ENCODE data around the gene DDX19B. TPM values are rescaled to one million over a fixed set of nuclear protein-coding genes. Genes with fewer than 3 reads are reported as not detected.
A peak's percentile ranks its signal among the peaks of the same experiment; 100 is the strongest.

Gene DDX19B
- total and polyA plus RNA-seq, 2 donors (not counting 1 experiment from before 2014, with no cell fraction given) = 33.0 to 35.8 TPM

GRCh38 chr16:70372921-70373728 lies 74.1 kb downstream of the DDX19B start:
- WGBS (ENCODE audit: insufficient coverage) = 96% methylated on average over 9 of the region's 22 CpGs
- intact Hi-C loops (cut with micrococcal nuclease) = no loop called here
- H3K4me3 Mint-ChIP-seq = no peak overlapping the region
- DNase-seq (no peak), ATAC-seq (ENCODE audit: low read depth) (no peak)
- no peak overlapping the region for H3K27ac ChIP-seq (ENCODE audit: low read length in 2 of 2)
- H3K4me2 ChIP-seq (replicated peaks; ENCODE audit: low read depth, low read length, poor library complexity, severe bottlenecking) = no peak overlapping the region
- H2AFZ ChIP-seq (ENCODE audit: insufficient read depth, low read depth, low read length, poor library complexity, severe bottlenecking) = no peak overlapping the region
- H4K20me1 ChIP-seq (ENCODE audit: control insufficient read depth, insufficient read depth, low read length, poor library complexity, severe bottlenecking) = no peaks in the 10 kb centered on the region
- TF ChIP-seq, protein P1, sequence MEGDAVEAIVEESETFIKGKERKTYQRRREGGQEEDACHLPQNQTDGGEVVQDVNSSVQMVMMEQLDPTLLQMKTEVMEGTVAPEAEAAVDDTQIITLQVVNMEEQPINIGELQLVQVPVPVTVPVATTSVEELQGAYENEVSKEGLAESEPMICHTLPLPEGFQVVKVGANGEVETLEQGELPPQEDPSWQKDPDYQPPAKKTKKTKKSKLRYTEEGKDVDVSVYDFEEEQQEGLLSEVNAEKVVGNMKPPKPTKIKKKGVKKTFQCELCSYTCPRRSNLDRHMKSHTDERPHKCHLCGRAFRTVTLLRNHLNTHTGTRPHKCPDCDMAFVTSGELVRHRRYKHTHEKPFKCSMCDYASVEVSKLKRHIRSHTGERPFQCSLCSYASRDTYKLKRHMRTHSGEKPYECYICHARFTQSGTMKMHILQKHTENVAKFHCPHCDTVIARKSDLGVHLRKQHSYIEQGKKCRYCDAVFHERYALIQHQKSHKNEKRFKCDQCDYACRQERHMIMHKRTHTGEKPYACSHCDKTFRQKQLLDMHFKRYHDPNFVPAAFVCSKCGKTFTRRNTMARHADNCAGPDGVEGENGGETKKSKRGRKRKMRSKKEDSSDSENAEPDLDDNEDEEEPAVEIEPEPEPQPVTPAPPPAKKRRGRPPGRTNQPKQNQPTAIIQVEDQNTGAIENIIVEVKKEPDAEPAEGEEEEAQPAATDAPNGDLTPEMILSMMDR (IDR thresholded peaks at IDR 0.05) = no peak
- TF ChIP-seq EZH2 (IDR thresholded peaks at IDR 0.05; ENCODE audit: borderline replicate concordance, insufficient read depth, low read depth, low read length, poor library complexity, severe bottlenecking) = no peak
- H3K4me1 Mint-ChIP-seq = no peaks in the 10 kb centered on the region
- no peaks in the 10 kb centered on the region for H3K27me3 Mint-ChIP-seq
- POLR2A ChIA-PET = interaction anchor here (0.9 kb wide), 1 partner anchor 65 kb away, joined by 3 read pairs; the partner anchor contains the start of gene ST3GAL2
- H3K36me3 ChIP-seq (replicated peaks in 1 of 2; ENCODE audit: control extremely low read depth in 1 of 2, control insufficient read depth in 1 of 2, extremely low read depth in 1 of 2, insufficient read depth in 2 of 2, low read length in 1 of 2) = peaks cover 4 to 60% of the 10 kb centered on the region in 2 experiments
- no peak overlapping the region for H3K9ac ChIP-seq (ENCODE audit: low read length)
- no peaks in the 10 kb centered on the region for H3K27me3 ChIP-seq (replicated peaks in 1 of 4; ENCODE audit: control extremely low read depth in 1 of 4, control insufficient read depth in 3 of 4, insufficient read depth in 4 of 4, low read length in 3 of 4)
- H3K9me3 ChIP-seq (ENCODE audit: control extremely low read depth in 1 of 3, control insufficient read depth in 2 of 3, insufficient read depth in 1 of 3, low read length in 2 of 3) = no peaks in the 10 kb centered on the region
- no peak overlapping the region for H3K4me3 ChIP-seq (ENCODE audit: control extremely low read depth in 1 of 5, extremely low read depth in 1 of 5, insufficient read depth in 1 of 5, low read depth in 2 of 5, low read length in 4 of 5)
- H3K4me1 ChIP-seq (ENCODE audit: control insufficient read depth in 2 of 2, insufficient read depth in 2 of 2, low read length in 2 of 2) = no peaks in the 10 kb centered on the region
- peak overlapping the region; percentile 56 for H3K27ac Mint-ChIP-seq
- peaks cover 12% of the 10 kb centered on the region for H3K79me2 ChIP-seq (ENCODE audit: control insufficient read depth, insufficient read depth, low read length)
- no peaks in the 10 kb centered on the region for H3K9me3 Mint-ChIP-seq (ENCODE audit: insufficient read depth)
- CTCF ChIA-PET = interaction anchor here (1.0 to 1.1 kb wide), 3 partner anchors 60 to 81 kb away, joined by 3 read pairs; no protein-coding TSS in a partner anchor

DNA sequence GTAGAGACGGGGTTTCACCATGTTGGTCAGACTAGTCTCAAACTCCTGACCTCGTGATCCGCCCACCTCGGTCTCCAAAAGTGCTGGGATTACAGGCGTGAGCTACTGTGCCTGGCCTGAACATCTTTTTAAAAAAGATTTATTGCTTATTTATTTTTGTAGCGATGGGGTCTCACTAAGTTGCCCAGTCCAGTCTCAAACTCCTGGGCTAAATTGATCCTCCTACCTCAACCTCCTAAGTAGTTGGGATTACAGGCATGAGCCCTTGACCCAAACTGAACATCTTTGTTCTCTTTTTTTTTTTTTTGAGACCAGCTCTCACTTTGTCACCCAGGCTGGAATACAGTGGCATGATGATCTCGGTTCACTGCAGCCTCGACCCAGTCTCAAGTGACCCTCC lies 75.2 kb downstream of the DDX19B start:
- ATAC-seq (ENCODE audit: low read depth) (no peak), DNase-seq (no peak)
- Histone ChIP-seq H3K9me3 (ENCODE audit: control extremely low read depth in 1 of 3, control insufficient read depth in 2 of 3, insufficient read depth in 1 of 3, low read length in 2 of 3) (no peaks in the 10 kb centered on the region), H3K27me3 (replicated peaks in 1 of 4; ENCODE audit: control extremely low read depth in 1 of 4, control insufficient read depth in 3 of 4, insufficient read depth in 4 of 4, low read length in 3 of 4) (no peaks in the 10 kb centered on the region), H3K9ac (ENCODE audit: low read length) (no peak overlapping the region), H2AFZ (ENCODE audit: insufficient read depth, low read depth, low read length, poor library complexity, severe bottlenecking) (no peak overlapping the region), H3K4me1 (ENCODE audit: control insufficient read depth in 2 of 2, insufficient read depth in 2 of 2, low read length in 2 of 2) (peaks cover 1 to 3% of the 10 kb centered on the region in 2 donors), H3K4me2 (replicated peaks; ENCODE audit: low read depth, low read length, poor library complexity, severe bottlenecking) (no peak overlapping the region), H3K79me2 (ENCODE audit: control insufficient read depth, insufficient read depth, low read length) (peaks cover 14% of the 10 kb centered on the region), H3K4me3 (ENCODE audit: control extremely low read depth in 1 of 5, extremely low read depth in 1 of 5, insufficient read depth in 1 of 5, low read depth in 2 of 5, low read length in 4 of 5) (no peak overlapping the region), H3K27ac (ENCODE audit: low read length in 2 of 2) (no peak overlapping the region), H3K36me3 (replicated peaks in 1 of 2; ENCODE audit: control extremely low read depth in 1 of 2, control insufficient read depth in 1 of 2, extremely low read depth in 1 of 2, insufficient read depth in 2 of 2, low read length in 1 of 2) (peaks cover 4 to 57% of the 10 kb centered on the region in 2 experiments), H4K20me1 (ENCODE audit: control insufficient read depth, insufficient read depth, low read length, poor library complexity, severe bottlenecking) (no peaks in the 10 kb centered on the region)
- no peak overlapping the region for H3K4me3 Mint-ChIP-seq
- intact Hi-C loops (cut with micrococcal nuclease) = no loop called here
- TF ChIP-seq, protein P1 (IDR thresholded peaks at IDR 0.05) = no peak
- no peak for TF ChIP-seq EZH2 (IDR thresholded peaks at IDR 0.05; ENCODE audit: borderline replicate concordance, insufficient read depth, low read depth, low read length, poor library complexity, severe bottlenecking)
- no peaks in the 10 kb centered on the region for H3K4me1 Mint-ChIP-seq
- POLR2A ChIA-PET = interaction anchor here (0.7 kb wide), 1 partner anchor 105 kb away, joined by 8 read pairs; no protein-coding TSS in a partner anchor
- WGBS (ENCODE audit: insufficient coverage) = 100% methylated on average over 2 of the region's 8 CpGs
- H3K9me3 Mint-ChIP-seq (ENCODE audit: insufficient read depth) = no peaks in the 10 kb centered on the region
- H3K27me3 Mint-ChIP-seq = no peaks in the 10 kb centered on the region
- CTCF ChIA-PET = interaction anchor here (0.7 kb wide), 1 partner anchor 94 kb away, joined by 3 read pairs; no protein-coding TSS in a partner anchor
- no peak overlapping the region for H3K27ac Mint-ChIP-seq
